ENCODE measurements around the gene ARRB1.

ARRB1 gene

GRCh38 chr11:75311858-75312288 is 39.6 kb downstream of the ARRB1 start:
- DNase-seq, result no peak
- H3K4me2 ChIP-seq (ENCODE audit: low read depth, low read length), result no peak overlapping the region
- no peaks in the 10 kb centered on the region for H3K79me2 ChIP-seq (ENCODE audit: low read length)
- no peaks in the 10 kb centered on the region for H3K9me2 ChIP-seq (replicated peaks; ENCODE audit: insufficient read depth, low read length)
- H3K27me3 ChIP-seq (replicated peaks; ENCODE audit: insufficient read depth, low read length), result no peaks in the 10 kb centered on the region
- no peak overlapping the region for H3K9ac ChIP-seq (ENCODE audit: low read length)
- no peak overlapping the region for H3K27ac ChIP-seq (ENCODE audit: low read length)
- H3F3A ChIP-seq (ENCODE audit: insufficient read depth, low read length), result no peaks in the 10 kb centered on the region
- no peaks in the 10 kb centered on the region for H4K20me1 ChIP-seq (ENCODE audit: insufficient read depth, low read length)
- no peak overlapping the region for H3K4me3 ChIP-seq (ENCODE audit: low read length)
- H3K9me3 ChIP-seq (replicated peaks; ENCODE audit: insufficient read depth, low read length), result no peaks in the 10 kb centered on the region
- no peaks in the 10 kb centered on the region for H3K4me1 ChIP-seq (ENCODE audit: low read length)
- H2AFZ ChIP-seq (ENCODE audit: low read length), result no peak overlapping the region
- TF ChIP-seq EZH2 (optimal IDR thresholded peaks at IDR 0.05; ENCODE audit: low read depth, low read length) (no peak), CTCF (IDR thresholded peaks at IDR 0.05; ENCODE audit: low read length) (no peak), EZH2phosphoT487 (IDR thresholded peaks at IDR 0.05; ENCODE audit: low read length) (no peak)
- H3K36me3 ChIP-seq (replicated peaks; ENCODE audit: insufficient read depth, low read length), result no peaks in the 10 kb centered on the region

DNA sequence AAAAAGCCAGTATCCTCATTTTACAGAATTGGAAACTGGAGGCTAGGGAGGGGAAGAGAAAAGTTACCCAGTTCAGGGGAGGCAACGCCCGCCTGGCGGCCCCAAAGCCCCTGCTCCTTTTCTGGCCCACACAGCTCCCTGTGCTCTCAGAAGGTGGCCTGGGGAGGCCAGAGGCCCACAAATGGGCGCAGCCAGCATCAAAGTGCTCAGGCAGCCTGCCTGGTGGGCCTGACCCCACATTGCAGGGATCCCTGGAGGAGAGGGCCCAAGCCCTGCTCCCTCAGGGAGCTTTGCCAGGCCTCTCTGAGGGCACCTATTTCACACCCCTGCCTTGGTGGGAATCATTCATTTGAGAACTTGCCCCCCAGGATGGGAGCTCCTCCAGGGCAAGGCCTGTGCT is 42.5 kb downstream of the ARRB1 start:
- H3K9me3 ChIP-seq (replicated peaks; ENCODE audit: insufficient read depth, low read length), result no peaks in the 10 kb centered on the region
- H3K9ac ChIP-seq (ENCODE audit: low read length), result no peak overlapping the region
- no peaks in the 10 kb centered on the region for H3K9me2 ChIP-seq (replicated peaks; ENCODE audit: insufficient read depth, low read length)
- no peak overlapping the region for H3K4me3 ChIP-seq (ENCODE audit: low read length)
- no peak for TF ChIP-seq EZH2 (optimal IDR thresholded peaks at IDR 0.05; ENCODE audit: low read depth, low read length)
- no peak for TF ChIP-seq CTCF (IDR thresholded peaks at IDR 0.05; ENCODE audit: low read length)
- no peak for TF ChIP-seq EZH2phosphoT487 (IDR thresholded peaks at IDR 0.05; ENCODE audit: low read length)
- no peaks in the 10 kb centered on the region for H3K79me2 ChIP-seq (ENCODE audit: low read length)
- H2AFZ ChIP-seq (ENCODE audit: low read length), result no peak overlapping the region
- no peak for DNase-seq
- H3K27me3 ChIP-seq (replicated peaks; ENCODE audit: insufficient read depth, low read length), result no peaks in the 10 kb centered on the region
- no peak overlapping the region for H3K27ac ChIP-seq (ENCODE audit: low read length)
- H3K36me3 ChIP-seq (replicated peaks; ENCODE audit: insufficient read depth, low read length), result no peaks in the 10 kb centered on the region
- H3F3A ChIP-seq (ENCODE audit: insufficient read depth, low read length), result no peaks in the 10 kb centered on the region
- no peak overlapping the region for H3K4me2 ChIP-seq (ENCODE audit: low read depth, low read length)
- no peaks in the 10 kb centered on the region for H4K20me1 ChIP-seq (ENCODE audit: insufficient read depth, low read length)
- no peaks in the 10 kb centered on the region for H3K4me1 ChIP-seq (ENCODE audit: low read length)

DNA sequence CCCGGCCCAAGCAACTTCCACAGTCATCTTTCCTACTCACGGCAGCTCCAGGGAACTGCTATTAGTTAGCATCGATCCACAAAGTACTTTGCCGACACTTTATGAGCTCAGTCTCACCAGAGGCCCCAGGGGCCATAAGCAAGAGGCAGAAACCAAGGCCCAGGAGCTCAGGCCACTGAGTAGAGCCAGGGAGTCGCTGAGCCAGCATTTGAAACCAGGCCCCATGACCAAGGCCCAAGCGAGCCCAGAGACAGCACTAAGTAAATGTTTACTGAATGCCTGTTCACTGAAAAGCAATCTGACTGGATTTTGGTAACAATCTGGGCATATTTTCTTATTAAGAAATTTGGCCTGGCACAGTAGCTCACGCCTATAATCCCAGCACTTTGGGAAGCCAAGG is 43.3 kb downstream of the ARRB1 start:
- Histone ChIP-seq H3K79me2 (ENCODE audit: low read length) (no peaks in the 10 kb centered on the region), H3F3A (ENCODE audit: insufficient read depth, low read length) (no peaks in the 10 kb centered on the region), H3K9me2 (replicated peaks; ENCODE audit: insufficient read depth, low read length) (no peaks in the 10 kb centered on the region), H3K4me2 (ENCODE audit: low read depth, low read length) (no peak overlapping the region), H3K4me1 (ENCODE audit: low read length) (no peaks in the 10 kb centered on the region), H3K9me3 (replicated peaks; ENCODE audit: insufficient read depth, low read length) (no peaks in the 10 kb centered on the region), H2AFZ (ENCODE audit: low read length) (no peak overlapping the region), H3K9ac (ENCODE audit: low read length) (no peak overlapping the region), H3K36me3 (replicated peaks; ENCODE audit: insufficient read depth, low read length) (no peaks in the 10 kb centered on the region), H3K27ac (ENCODE audit: low read length) (no peak overlapping the region), H3K4me3 (ENCODE audit: low read length) (no peak overlapping the region), H3K27me3 (replicated peaks; ENCODE audit: insufficient read depth, low read length) (no peaks in the 10 kb centered on the region), H4K20me1 (ENCODE audit: insufficient read depth, low read length) (no peaks in the 10 kb centered on the region)
- TF ChIP-seq CTCF (IDR thresholded peaks at IDR 0.05; ENCODE audit: low read length) (no peak), EZH2phosphoT487 (IDR thresholded peaks at IDR 0.05; ENCODE audit: low read length) (no peak), EZH2 (optimal IDR thresholded peaks at IDR 0.05; ENCODE audit: low read depth, low read length) (no peak)
- no peak for DNase-seq
